ENCODE measurements around the gene NIPBL. TPM values are rescaled to one million over a fixed set of nuclear protein-coding genes. Genes with fewer than 3 reads are reported as not detected.

The NIPBL gene
- total RNA-seq, 2 experiments from 2014 or later = 108 to 120 TPM

GRCh38 chr5:36939969-36940858 lies 63.6 kb downstream of the NIPBL start:
- CTCF ChIA-PET = interaction anchor here (1.1 kb wide), 1 partner anchor 18 kb away, joined by 3 read pairs; no protein-coding TSS in a partner anchor
- Histone ChIP-seq H3K27ac (ENCODE audit: low read depth in 1 of 2, low read length in 2 of 2) (no peak overlapping the region), H3K9me3 (ENCODE audit: control insufficient read depth in 1 of 2, insufficient read depth in 1 of 2, low read length in 2 of 2) (no peaks in the 10 kb centered on the region), H3K4me1 (ENCODE audit: insufficient read depth, low read length) (no peaks in the 10 kb centered on the region), H3K27me3 (ENCODE audit: control insufficient read depth in 1 of 2, insufficient read depth in 2 of 2, low read length in 2 of 2) (no peaks in the 10 kb centered on the region), H3K36me3 (ENCODE audit: insufficient read depth, low read length) (no peaks in the 10 kb centered on the region), H3K4me3 (ENCODE audit: low read length) (no peak overlapping the region)
- POLR2A ChIA-PET = interaction anchor here (1.7 kb wide), 1 partner anchor 64 kb away, joined by 6 read pairs; the partner anchor contains the start of gene NIPBL
- H3K9me3 Mint-ChIP-seq = no peaks in the 10 kb centered on the region
- no peak for DNase-seq
- intact Hi-C loops (cut with DNase I, micrococcal nuclease) = loop anchor here (5.0 kb wide), 2 partner anchors 198 to 213 kb away; no protein-coding TSS in a partner anchor
- ATAC-seq (ENCODE audit: poor library complexity) = no peak
- TF ChIP-seq CTCF (IDR thresholded peaks at IDR 0.05) = no peak
- no peak overlapping the region for H3K4me3 Mint-ChIP-seq
- H3K4me1 Mint-ChIP-seq (ENCODE audit: low read depth) = peaks cover 81% of the 10 kb centered on the region
- H3K27me3 Mint-ChIP-seq = no peaks in the 10 kb centered on the region
- no peaks in the 10 kb centered on the region for H3K36me3 Mint-ChIP-seq (ENCODE audit: low read depth)
- H3K27ac Mint-ChIP-seq = no peak overlapping the region

DNA sequence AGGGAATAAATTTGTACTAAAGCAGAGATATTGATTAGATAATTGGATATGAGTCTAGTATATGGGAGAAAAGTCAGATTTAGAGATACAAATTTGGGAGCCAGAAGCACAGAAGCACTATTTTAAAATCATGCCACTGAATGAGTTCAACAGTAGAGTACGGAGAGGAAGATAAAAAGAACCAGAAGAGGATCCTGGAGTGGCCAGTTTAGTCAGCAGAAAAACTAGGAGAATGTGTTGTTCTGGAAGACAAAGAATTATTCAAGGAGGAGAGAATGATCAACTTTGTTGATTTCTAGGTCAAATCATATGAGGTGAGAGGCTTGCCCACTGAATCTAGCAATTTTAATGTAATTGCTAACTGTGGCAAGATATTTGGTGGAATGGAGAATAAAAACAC lies 67.0 kb downstream of the NIPBL start:
- no peaks in the 10 kb centered on the region for H3K36me3 ChIP-seq (ENCODE audit: insufficient read depth, low read length)
- intact Hi-C loops (cut with DNase I, micrococcal nuclease) = loop anchor here (2.0 to 5.0 kb wide), 3 partner anchors 67 to 216 kb away; partner anchors contain the start of gene NIPBL (in 1 of the 2)
- no peak for TF ChIP-seq CTCF (IDR thresholded peaks at IDR 0.05)
- no peaks in the 10 kb centered on the region for H3K27me3 Mint-ChIP-seq
- H3K27me3 ChIP-seq (ENCODE audit: control insufficient read depth in 1 of 2, insufficient read depth in 2 of 2, low read length in 2 of 2) = no peaks in the 10 kb centered on the region
- H3K4me3 Mint-ChIP-seq = no peak overlapping the region
- no peaks in the 10 kb centered on the region for H3K9me3 Mint-ChIP-seq
- H3K9me3 ChIP-seq (ENCODE audit: control insufficient read depth in 1 of 2, insufficient read depth in 1 of 2, low read length in 2 of 2) = no peaks in the 10 kb centered on the region
- ChIA-PET POLR2A (no interaction called here), CTCF (no interaction called here)
- no peak overlapping the region for H3K4me3 ChIP-seq (ENCODE audit: low read length)
- no peak for DNase-seq
- H3K36me3 Mint-ChIP-seq (ENCODE audit: low read depth) = no peaks in the 10 kb centered on the region
- no peak for ATAC-seq (ENCODE audit: poor library complexity)
- no peaks in the 10 kb centered on the region for H3K4me1 ChIP-seq (ENCODE audit: insufficient read depth, low read length)
- no peak overlapping the region for H3K27ac ChIP-seq (ENCODE audit: low read depth in 1 of 2, low read length in 2 of 2)
- H3K27ac Mint-ChIP-seq = no peak overlapping the region
- peaks cover 75% of the 10 kb centered on the region for H3K4me1 Mint-ChIP-seq (ENCODE audit: low read depth)

- H3K4me3 Mint-ChIP-seq = no peak overlapping the region
- ChIA-PET POLR2A (interaction anchor here (1.4 to 1.6 kb wide), 2 partner anchors 66 to 68 kb away, joined by 7 read pairs; partner anchors contain the start of gene NIPBL), CTCF (interaction anchor here (0.6 to 1.0 kb wide), 5 partner anchors 9 to 70 kb away, joined by 3 to 4 read pairs (median 3); no protein-coding TSS in a partner anchor)
- Histone ChIP-seq H3K27me3 (ENCODE audit: control insufficient read depth in 1 of 2, insufficient read depth in 2 of 2, low read length in 2 of 2) (no peaks in the 10 kb centered on the region), H3K27ac (ENCODE audit: low read depth in 1 of 2, low read length in 2 of 2) (no peak overlapping the region), H3K36me3 (ENCODE audit: insufficient read depth, low read length) (no peaks in the 10 kb centered on the region), H3K9me3 (ENCODE audit: control insufficient read depth in 1 of 2, insufficient read depth in 1 of 2, low read length in 2 of 2) (no peaks in the 10 kb centered on the region), H3K4me3 (ENCODE audit: low read length) (no peak overlapping the region), H3K4me1 (ENCODE audit: insufficient read depth, low read length) (no peaks in the 10 kb centered on the region)
- no peak overlapping the region for H3K27ac Mint-ChIP-seq
- intact Hi-C loops (cut with DNase I, micrococcal nuclease) = loop anchor here (2.0 to 5.0 kb wide), 4 partner anchors 67 to 217 kb away; partner anchors contain the start of gene NIPBL (in 1 of the 2)
- H3K36me3 Mint-ChIP-seq (ENCODE audit: low read depth) = no peaks in the 10 kb centered on the region
- ATAC-seq (ENCODE audit: poor library complexity) = no peak
- no peak for DNase-seq
- no peaks in the 10 kb centered on the region for H3K27me3 Mint-ChIP-seq
- TF ChIP-seq CTCF (IDR thresholded peaks at IDR 0.05) = no peak
- peaks cover 75% of the 10 kb centered on the region for H3K4me1 Mint-ChIP-seq (ENCODE audit: low read depth)
- no peaks in the 10 kb centered on the region for H3K9me3 Mint-ChIP-seq
Measured at GRCh38 chr5:36944024-36944423, 67.5 kb downstream of the NIPBL start.
